Measurements from ENCODE around the gene RNASE7. TPM values are rescaled to one million over a fixed set of nuclear protein-coding genes. Genes with fewer than 3 reads are reported as not detected.
"Not testable (repeated sequence)": the region's sequence is repeated elsewhere in the genome, so short reads cannot be mapped to it uniquely, and the experiment has no call there.

RNASE7 gene
- total RNA-seq, 1 experiment from 2014 or later: not detected

DNA sequence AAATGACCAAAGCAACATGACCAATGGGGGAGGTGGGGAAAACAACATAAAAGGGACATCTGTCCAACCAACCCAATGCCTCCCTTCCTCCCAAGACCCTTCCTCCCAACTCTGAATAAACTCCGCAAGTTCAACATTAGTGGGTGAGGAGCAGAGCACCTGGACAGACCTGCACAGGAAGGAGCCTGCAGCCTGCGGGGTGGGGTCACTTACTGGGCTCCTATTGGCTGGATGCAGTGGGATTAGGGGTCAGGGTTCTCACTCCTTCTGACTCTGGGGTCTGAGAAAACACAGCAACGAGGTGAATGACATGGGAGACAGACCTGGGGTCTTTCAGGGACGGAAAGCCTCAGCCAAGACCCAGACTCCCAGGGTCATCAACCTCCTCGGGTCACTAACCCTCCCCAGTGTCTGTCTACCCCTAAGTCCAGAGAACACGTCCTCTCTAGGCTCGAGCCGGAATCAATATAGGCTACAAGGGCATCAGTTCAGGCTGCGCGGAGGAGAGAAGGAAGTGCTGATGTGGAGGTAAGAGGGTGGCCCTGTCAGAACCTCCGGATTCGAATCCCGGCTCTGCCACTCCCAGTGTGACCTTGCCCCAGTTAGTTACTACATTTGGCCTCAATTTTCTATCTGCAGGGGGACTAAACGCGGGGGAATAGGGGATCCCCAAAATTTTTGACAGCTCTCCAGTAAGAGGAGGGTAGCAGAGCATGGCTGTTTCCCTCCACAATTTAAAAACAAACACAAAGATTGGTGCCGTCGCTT, 18.2 kb upstream of the RNASE7 start:
- no peak for DNase-seq (ENCODE audit: low spot score)

GRCh38 chr14:21024585-21025370, 17.4 kb upstream of the RNASE7 start, which contains the start of gene NDRG2:
Gene NDRG2 (minus strand): TSS chr14:21025061. CDS start chr14:21023315, 1,746 bp downstream.
- no peak for DNase-seq (ENCODE audit: low spot score)

- no peak for DNase-seq (ENCODE audit: low spot score)
Observed at GRCh38 chr14:21025371-21026273, 16.5 kb upstream of the RNASE7 start.

DNA sequence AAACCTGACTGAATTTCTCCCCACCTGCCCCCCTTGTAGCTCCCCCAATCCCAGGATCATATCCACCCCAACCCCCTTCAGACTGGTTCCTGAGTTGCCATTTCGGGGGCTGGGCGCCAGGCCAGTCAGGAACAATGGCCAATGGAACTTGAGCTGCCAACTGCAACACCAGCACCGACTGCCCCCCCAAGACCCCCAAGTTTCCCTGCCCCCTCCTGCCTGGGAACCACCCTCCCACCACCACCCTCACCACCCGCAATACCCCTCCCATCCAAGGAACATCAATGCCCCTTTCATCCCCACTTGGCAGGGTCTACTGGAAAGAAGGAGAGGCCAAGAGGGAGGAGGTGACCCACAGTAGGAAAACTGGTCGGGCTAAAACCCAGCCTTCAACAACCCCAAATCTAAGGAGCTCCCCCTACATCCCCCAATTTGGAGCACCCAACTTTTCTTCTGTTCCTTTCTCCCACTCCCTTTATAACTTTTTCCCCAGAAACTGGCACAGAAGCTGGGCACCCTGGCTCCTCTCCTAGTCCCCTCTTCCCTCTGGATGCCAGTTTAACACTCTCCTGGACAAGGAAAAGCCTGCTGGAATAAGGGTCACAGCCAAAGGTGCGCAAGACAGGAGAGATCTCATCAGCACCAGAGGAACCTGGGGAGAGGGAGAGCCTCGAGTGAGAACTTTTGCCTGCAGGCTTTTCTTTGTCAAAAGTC, 15.7 kb upstream of the RNASE7 start:
- DNase-seq (ENCODE audit: low spot score): no peak

GRCh38 chr14:21026988-21027315, 15.2 kb upstream of the RNASE7 start:
- DNase-seq (ENCODE audit: low spot score): no peak

DNA sequence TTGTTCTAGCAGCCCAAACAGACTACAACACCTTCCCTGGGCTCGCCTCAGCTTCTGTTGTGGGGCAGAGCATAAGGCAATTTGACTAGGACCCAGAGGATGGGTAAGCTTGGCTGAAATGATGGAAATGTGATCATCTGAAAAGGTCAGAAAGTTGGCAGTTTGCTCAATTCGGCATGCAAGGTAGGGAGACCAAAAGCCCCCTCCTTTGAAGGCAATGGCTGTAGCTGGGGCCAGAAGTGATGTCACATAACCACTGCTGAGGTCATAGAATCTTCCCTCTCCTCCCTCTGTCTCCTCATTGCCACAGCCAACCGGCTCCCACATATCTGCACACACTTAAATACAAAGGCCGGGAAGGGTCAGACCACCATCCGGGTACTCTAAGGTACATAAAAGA, 12.2 kb upstream of the RNASE7 start, which contains the start of gene TPPP2:
Gene TPPP2, plus strand, starts transcription at position 301 of the 400 bp plus-strand sequence. CDS start 365 bp downstream, outside the sequence.
- no peak for DNase-seq (ENCODE audit: low spot score)

- DNase-seq (ENCODE audit: low spot score): no peak
Observed at GRCh38 chr14:21030531-21030930, 11.6 kb upstream of the RNASE7 start.

GRCh38 chr14:21032326-21033132, 9.6 kb upstream of the RNASE7 start:
- no peak for DNase-seq (ENCODE audit: low spot score)

DNA sequence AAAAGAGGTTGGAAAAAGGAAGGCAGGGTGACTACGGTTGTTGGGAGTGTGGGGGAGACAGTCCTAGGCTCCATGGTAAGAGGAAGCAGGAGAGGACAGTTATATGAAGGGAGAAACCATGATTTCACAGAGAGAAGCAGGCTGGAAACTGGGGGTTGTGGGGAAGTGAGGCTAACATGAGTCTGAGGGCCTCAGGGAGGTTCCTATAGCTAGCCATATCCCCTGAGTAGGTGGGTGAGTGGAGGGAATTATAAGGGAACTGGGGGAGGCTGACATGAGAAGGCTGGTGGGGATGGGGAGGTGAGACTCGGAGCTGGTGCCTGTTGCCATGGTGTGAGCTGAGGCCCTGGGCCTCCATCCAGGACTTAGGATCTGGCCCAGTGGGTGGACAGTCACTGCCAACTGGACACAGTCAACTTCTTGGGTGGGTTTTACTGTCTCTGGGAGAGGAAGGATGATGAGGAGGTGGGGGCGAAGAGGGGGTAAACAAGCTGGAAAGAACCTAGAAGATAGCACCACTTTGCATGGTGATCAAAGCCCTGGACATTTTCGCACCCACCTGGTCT, 8.9 kb upstream of the RNASE7 start:
- DNase-seq (ENCODE audit: low spot score): no peak

DNA sequence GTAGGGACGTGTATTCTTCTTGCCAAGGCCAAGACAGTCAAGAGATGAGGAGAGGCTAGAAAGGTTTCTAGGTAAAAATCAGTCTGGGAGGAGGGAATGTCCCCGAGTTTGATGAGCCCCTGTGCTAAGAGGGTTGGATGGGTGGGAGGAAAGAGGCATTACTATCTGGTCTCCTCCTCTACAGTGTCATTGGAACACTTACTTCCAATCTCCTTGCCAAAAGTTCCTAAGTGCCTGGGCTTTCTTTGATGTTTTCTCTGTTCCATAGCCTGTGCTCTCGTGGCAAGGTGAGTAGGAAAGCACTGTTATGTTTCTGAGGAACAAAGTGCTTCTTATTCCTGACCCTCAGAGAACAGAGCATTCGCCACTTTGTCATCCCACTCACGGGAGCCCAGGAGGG, 7.5 kb upstream of the RNASE7 start, which contains the start of gene RNASE13:
Gene RNASE13, minus strand, starts transcription at position 101 of the 400 bp plus-strand sequence. CDS start 519 bp downstream, outside the sequence.
- DNase-seq (ENCODE audit: low spot score): no peak

DNA sequence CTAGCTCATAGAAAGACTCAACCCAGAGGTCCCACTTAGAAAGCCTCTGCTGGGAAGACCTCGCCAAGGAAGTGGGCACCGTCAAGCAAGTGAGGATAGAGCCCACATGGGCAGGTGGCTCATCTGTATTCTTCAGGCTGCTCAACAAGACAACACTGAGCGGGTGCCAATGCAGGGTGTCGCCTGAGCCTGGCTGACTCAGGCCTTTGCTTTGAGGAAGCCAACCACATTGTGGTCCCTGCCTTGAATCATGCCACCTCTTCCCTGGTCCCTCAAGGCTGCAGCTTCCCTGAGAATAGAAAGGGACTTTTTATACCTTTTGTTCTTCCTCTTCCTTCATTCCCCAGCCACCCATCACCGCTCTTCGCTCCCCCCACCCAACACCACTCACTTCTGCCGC, 5.4 kb upstream of the RNASE7 start:
- DNase-seq (ENCODE audit: low spot score): no peak

DNA sequence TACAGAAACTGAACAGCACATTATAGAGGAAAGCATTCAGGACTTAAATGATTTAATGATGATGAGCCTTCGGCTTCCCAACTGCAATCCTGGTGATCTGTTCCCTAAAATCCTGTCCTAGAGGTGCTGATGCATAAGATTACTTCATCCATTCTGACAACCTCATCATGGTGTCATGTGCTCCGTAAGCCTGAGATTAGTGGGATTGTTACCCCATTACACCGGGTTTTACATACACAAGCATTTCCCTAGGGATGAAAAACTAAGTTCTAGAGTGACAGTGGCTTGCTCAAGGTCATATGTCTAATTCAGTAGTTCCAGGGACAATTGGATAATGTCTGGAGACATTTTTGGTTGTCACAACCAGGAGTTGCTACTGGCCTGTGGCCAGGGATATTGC, 5.0 kb upstream of the RNASE7 start:
- DNase-seq (ENCODE audit: low spot score): no peak

DNA sequence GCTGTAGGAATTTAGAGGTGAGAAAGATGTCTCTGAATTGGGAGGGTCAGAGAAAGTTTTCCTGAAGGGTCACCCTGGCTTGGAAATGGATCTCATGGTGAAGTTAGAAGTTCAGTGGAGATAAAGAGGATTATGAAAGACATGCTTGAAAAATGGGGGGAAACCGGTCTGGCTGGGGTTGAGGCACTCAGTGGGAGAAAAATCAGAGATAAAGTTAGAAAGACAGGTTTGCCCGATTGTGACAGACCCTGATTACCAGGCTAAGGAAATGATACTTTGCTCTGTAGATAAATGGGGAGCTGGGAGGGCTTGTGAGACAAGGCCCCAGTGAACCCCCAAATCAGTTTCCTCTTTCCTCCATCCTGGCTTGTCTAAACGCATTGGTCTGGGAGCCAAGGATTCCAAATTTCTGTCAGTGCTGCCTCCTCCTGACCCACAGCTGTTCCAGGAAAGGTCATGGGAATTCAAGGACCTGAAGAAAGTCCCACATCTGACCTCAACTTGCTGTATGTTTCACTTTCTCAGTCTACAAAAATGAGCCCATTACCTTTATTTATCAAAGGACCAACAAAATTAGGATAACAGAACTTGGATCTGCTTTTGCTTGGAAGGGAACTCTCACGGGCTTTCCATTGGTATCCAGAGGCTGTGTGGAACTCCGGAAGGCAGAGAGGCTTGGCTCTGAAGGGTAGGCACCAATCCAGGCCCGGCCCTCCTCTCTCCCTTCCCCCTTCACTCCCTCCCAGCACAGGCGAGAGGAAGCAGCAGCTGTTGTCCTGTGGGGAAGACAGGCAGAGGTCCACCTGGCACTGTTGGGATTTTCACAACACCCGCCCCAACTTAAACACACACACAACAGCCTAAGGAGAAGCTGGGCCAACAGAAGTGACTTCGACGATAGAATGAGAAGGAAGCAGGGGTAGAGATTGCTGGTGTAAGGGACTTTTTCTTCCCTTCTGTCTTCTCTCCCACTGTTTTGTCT, 3.4 kb upstream of the RNASE7 start:
- DNase-seq (ENCODE audit: low spot score): no peak

DNA sequence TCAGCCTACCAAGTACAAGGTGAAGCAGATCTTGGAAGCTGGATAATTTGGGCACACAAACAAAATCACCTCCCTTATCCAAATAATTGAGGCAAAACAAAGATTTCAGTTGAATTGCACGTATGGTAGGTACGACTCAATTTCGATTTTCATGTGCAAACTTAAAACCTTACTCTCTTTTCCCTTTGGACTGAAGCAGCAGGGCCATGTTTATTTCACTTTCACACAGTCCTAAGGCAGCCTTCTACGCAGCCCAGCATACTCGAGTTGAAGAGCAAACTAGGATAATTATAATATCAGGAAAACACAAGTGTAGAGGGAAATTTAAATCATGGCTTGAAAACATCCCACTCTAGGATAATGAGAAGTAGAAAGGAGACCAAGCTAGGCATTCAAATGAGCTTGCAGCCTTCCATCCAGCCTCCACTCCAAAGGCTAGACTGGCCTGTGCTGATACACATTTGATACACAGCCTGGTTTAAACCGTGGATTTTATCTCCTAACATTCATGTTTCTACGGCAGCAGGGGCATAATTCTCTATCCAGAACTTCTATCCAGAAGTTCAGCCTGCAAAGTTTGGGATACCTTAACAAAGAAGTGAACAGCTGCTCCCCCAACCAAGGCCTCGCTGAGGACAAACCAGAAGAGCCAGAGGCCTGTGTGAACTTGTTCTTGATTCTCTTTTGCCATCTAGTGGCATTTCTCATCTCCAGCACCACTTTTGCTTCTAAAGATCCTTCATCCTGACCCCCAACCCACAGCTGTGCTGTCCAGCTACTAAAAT, 2.4 kb upstream of the RNASE7 start:
- DNase-seq (ENCODE audit: low spot score): peak; percentile 27

GRCh38 chr14:21040370-21040925, 1.7 kb upstream of the RNASE7 start:
- DNase-seq (ENCODE audit: low spot score): no peak

DNA sequence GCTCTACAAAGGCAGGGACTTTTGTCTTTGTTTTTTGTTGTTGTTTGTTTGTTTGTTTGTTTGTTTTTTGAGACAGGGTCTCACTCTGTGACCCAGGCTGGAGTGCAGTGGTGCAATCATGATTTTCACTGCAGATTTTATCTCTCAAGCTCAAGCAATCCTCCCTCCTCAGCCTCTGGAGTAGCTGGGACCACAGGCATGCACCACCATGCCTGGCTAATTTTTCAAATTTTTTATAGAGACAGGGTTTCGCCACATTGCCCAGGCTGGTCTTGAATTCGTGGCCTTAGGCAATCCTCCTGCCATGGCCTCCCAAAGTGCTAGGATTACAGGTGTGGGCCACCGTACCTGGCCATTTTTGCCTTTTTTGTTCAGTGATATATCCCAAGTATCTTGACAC, 1.2 kb upstream of the RNASE7 start:
- not testable (repeated sequence) for DNase-seq (ENCODE audit: low spot score)

- DNase-seq (ENCODE audit: low spot score): no peak
Observed at GRCh38 chr14:21042918-21043317, 756 bp downstream of the RNASE7 start.

Measured in A172 (cell line).